Progenitor cell of endocrine pancreas (in vitro differentiated cells): Measurements from ENCODE around the gene ATP8B3. TPM values are rescaled to one million over a fixed set of nuclear protein-coding genes. Genes with fewer than 3 reads are reported as not detected.
A peak's percentile ranks its signal among the peaks of the same experiment; 100 is the strongest.

Source experiments
- DNase-seq: peaks from one replicate; pipeline ENCODE4 v3.0.0; 2021; ENCODE audit warnings: low spot score; ENCODE audit not compliant: unreplicated experiment
- H3K27ac Mint-ChIP-seq: 2 replicates; pipeline ENCODE4 v1.8.0; 2021; ENCODE audit warnings: mild to moderate bottlenecking, moderate library complexity, mixed read lengths
- H3K27me3 Mint-ChIP-seq: 2 replicates; pipeline ENCODE4 v1.8.0; 2021; ENCODE audit warnings: mixed read lengths
- H3K36me3 Mint-ChIP-seq: 2 replicates; pipeline ENCODE4 v1.8.0; 2022; ENCODE audit warnings: mixed read lengths; ENCODE audit not compliant: insufficient read depth
- H3K4me1 Mint-ChIP-seq: 2 replicates; pipeline ENCODE4 v1.8.0; 2021; ENCODE audit warnings: low read depth, mixed read lengths
- H3K4me3 Mint-ChIP-seq: 2 replicates; pipeline ENCODE4 v1.8.0; 2021; ENCODE audit warnings: low read depth, mild to moderate bottlenecking, moderate library complexity, mixed read lengths
- H3K9me3 Mint-ChIP-seq: 2 replicates; pipeline ENCODE4 v1.8.0; 2021; ENCODE audit warnings: low read depth, mixed read lengths
- total RNA-seq: library from RNA; stranded (reverse); gene quantifications from 2 replicates; pipeline ENCODE4 v1.2.1, GENCODE V29; 2021
- TF ChIP-seq, protein P1 (sequence below): fragments of 200-600 bp; sonication (generic); IDR thresholded peaks from one replicate; pipeline ENCODE4 v1.5.0; 2021; ENCODE audit warnings: antibody characterized with exemption, mild to moderate bottlenecking; ENCODE audit not compliant: unreplicated experiment

Gene ATP8B3
- total RNA-seq, 1 donor from 2014 or later: 4.1 TPM

DNA sequence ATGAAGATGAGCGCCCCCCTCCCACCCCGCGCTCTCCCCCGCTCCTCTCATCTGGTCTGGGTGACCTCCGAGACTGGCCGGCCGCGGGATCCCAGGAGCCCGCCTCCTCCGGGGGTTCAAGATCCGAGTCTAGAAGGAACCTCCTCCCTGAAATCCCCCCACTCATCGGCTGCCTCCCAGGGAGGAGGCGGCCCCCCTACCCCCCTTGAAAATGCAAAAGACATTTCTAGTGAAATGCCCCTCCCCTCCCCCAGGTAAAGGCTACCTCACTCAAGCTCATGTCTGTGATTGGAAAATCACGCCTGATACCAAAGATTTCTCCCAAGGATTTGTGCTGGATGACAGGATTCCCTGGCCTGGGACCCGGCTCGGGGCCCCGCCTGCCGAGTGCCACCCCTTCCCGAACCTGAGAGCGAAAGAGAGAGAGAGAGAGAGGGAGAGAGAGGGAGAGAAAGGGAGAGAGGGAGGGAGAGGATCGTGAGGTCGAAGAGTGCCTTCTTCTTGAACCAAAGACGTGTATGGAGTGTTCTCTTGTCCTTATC lies 35.4 kb downstream of the ATP8B3 start:
- no peaks in the 10 kb centered on the region for H3K9me3 Mint-ChIP-seq
- H3K27me3 Mint-ChIP-seq: peaks cover 58% of the 10 kb centered on the region
- no peak overlapping the region for H3K27ac Mint-ChIP-seq
- peaks cover 22% of the 10 kb centered on the region for H3K36me3 Mint-ChIP-seq
- TF ChIP-seq, protein P1, sequence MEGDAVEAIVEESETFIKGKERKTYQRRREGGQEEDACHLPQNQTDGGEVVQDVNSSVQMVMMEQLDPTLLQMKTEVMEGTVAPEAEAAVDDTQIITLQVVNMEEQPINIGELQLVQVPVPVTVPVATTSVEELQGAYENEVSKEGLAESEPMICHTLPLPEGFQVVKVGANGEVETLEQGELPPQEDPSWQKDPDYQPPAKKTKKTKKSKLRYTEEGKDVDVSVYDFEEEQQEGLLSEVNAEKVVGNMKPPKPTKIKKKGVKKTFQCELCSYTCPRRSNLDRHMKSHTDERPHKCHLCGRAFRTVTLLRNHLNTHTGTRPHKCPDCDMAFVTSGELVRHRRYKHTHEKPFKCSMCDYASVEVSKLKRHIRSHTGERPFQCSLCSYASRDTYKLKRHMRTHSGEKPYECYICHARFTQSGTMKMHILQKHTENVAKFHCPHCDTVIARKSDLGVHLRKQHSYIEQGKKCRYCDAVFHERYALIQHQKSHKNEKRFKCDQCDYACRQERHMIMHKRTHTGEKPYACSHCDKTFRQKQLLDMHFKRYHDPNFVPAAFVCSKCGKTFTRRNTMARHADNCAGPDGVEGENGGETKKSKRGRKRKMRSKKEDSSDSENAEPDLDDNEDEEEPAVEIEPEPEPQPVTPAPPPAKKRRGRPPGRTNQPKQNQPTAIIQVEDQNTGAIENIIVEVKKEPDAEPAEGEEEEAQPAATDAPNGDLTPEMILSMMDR: no peak
- peaks cover 8% of the 10 kb centered on the region for H3K4me1 Mint-ChIP-seq
- H3K4me3 Mint-ChIP-seq: no peak overlapping the region
- no peak for DNase-seq

DNA sequence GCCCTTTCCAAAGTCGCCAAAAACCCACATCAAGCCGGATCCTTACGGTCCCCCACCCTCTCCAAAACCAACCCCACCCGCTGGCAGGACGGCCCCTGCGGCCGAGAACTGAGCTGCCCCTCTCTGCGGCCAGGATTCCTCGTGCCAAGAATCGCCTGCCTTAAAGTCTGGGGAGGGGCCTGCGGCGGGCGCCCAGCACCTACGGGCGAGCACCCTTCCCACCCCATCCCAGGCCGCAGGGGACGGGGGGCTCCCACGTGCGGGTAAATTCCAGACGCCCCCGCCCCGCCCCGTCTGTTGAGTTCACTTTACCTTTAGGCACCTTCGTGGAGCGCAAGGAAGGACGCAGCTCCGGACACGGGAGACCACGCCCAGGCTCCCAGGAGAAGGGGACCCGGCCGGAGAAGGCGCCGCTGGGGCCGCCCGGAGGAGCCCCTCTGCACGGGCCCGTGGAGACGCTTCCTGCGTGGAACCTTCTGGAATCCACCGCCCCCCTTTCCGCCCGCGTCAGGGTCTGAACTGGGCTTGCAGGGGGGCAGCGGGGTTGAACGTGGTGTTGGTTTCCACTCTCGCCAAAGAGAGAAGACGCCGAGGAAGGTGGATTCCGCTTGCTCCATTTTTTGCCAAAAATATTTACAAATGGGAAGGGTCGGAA lies 36.0 kb downstream of the ATP8B3 start:
- no peak overlapping the region for H3K27ac Mint-ChIP-seq
- peaks cover 24% of the 10 kb centered on the region for H3K36me3 Mint-ChIP-seq
- H3K9me3 Mint-ChIP-seq: peaks cover 2% of the 10 kb centered on the region
- DNase-seq: no peak
- TF ChIP-seq, protein P1: no peak
- H3K4me1 Mint-ChIP-seq: peaks cover 8% of the 10 kb centered on the region
- H3K27me3 Mint-ChIP-seq: peaks cover 57% of the 10 kb centered on the region
- no peak overlapping the region for H3K4me3 Mint-ChIP-seq

DNA sequence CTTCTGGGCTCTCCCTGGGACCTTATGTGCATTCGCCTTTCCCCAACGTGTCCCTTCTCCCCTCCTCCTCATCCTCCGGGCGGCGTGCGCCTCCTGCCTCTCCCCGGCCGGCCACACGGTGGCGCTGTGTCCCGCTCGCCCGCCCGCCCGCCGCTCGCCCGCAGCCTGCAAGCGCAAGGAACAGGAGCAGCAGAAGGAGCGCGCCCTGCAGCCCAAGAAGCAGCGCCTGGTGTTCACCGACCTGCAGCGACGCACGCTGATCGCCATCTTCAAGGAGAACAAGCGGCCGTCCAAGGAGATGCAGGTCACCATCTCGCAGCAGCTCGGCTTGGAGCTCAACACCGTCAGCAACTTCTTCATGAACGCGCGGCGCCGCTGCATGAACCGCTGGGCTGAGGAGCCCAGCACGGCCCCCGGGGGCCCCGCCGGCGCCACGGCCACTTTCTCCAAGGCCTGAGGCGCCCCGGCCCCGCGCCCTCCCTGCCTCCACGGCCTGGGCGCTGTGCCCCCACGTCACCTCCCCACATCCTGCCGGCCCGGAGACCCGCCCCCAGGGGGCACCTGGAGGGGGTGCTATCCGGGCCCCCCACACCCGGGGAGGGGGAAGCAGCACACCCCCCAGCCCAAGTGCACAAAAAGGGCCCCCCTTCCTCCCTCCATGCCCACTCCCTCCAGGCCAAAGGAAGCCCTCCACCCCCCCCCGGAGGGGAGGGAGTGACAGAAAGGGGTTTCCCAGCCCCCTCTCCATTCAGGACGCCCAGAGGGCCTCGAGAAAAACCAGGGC lies 36.9 kb downstream of the ATP8B3 start:
- TF ChIP-seq, protein P1: peak; percentile 63
- DNase-seq: no peak
- Mint-ChIP-seq H3K9me3 (peaks cover 11% of the 10 kb centered on the region), H3K36me3 (peaks cover 31% of the 10 kb centered on the region), H3K27me3 (peaks cover 50% of the 10 kb centered on the region), H3K4me1 (peaks cover 4% of the 10 kb centered on the region), H3K27ac (no peak overlapping the region), H3K4me3 (no peak overlapping the region)

DNA sequence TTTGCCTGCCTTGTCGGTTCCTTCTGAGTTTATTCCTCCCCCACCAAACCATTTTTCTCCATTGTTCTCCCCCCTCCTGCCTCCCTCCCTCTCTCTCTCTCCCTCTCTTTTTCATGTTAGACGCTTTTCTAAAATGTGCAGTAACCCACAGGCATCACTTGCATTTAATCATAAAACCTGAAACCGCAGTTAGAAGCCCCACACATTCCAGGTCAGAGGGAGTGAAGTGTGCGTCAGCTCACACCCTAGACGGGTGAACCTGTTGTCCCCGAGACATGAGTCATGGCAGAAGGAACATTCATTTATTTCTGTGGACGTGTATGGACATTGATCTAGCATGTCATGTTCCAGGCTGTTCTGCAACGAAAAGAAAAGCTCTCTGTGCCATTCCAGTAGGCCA lies 38.9 kb downstream of the ATP8B3 start:
- Mint-ChIP-seq H3K27ac (no peak overlapping the region), H3K36me3 (peaks cover 34% of the 10 kb centered on the region), H3K27me3 (peaks cover 34% of the 10 kb centered on the region), H3K4me3 (peak overlapping the region; percentile 14), H3K4me1 (peaks cover 2% of the 10 kb centered on the region), H3K9me3 (peaks cover 11% of the 10 kb centered on the region)
- TF ChIP-seq, protein P1: no peak
- no peak for DNase-seq

DNA sequence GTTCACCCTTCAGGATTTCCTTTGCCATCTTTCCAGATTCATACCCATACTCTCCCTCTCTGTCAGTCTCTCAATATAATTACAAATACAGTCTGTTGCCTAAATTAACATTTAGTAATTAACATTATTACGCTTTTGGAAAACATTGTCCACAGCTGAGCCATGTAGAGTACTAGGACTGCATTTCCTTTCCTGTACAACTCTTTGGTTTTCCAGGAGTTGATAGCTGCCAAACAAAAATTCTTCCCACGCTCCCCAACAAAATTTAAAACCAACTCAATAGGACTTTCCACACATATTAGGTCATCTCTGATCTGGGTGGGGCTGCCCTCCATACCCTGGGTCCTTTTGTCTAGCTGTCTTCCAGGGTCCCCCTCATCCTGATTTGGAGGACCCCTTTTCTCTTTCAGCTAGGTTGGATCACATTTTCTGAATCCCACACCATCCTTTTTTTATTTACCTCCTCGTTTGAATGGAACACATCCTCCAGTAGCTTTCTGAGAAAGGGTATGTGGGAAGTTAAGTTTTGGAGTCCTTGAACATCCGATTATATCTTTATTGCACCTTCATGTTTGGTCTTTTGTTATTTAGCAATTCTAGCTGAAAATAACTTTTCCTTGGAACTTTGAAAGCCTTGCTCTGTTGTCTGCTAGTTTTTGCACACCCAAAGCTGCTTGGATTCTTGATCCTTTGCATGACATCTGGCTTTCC lies 41.1 kb downstream of the ATP8B3 start:
- Mint-ChIP-seq H3K27ac (no peak overlapping the region), H3K4me1 (peaks cover 3% of the 10 kb centered on the region), H3K4me3 (no peak overlapping the region), H3K27me3 (peaks cover 20% of the 10 kb centered on the region), H3K9me3 (peaks cover 11% of the 10 kb centered on the region), H3K36me3 (peaks cover 27% of the 10 kb centered on the region)
- TF ChIP-seq, protein P1: no peak
- no peak for DNase-seq
